Fibroblast of peridontal ligament (primary cell): ENCODE measurements around the gene SOX12.

Source experiments
- DNase-seq: peaks from one replicate; pipeline ENCODE4 v3.0.0-alpha.2; 2010; ENCODE audit errors: extremely low read depth

The SOX12 gene

GRCh38 chr20:301886-302848 is 23.2 kb upstream of the SOX12 start:
- DNase-seq, result no peak

GRCh38 chr20:305745-306144 is 19.6 kb upstream of the SOX12 start:
- DNase-seq, result no peak

- no peak for DNase-seq
Measured at GRCh38 chr20:308427-309038, 16.8 kb upstream of the SOX12 start.

GRCh38 chr20:309306-309840 is 16.0 kb upstream of the SOX12 start:
- peak; percentile 65 for DNase-seq

- peak; percentile 99 for DNase-seq
Measured at GRCh38 chr20:309841-310644, 15.3 kb upstream of the SOX12 start.

- no peak for DNase-seq
Measured at GRCh38 chr20:310645-311044, 14.7 kb upstream of the SOX12 start.

- DNase-seq, result no peak
Measured at GRCh38 chr20:311609-312008, 13.7 kb upstream of the SOX12 start.

- DNase-seq, result no peak
Measured at GRCh38 chr20:312067-312466, 13.3 kb upstream of the SOX12 start.

- DNase-seq, result no peak
Measured at GRCh38 chr20:312866-313265, 12.5 kb upstream of the SOX12 start.

- DNase-seq, result no peak
Measured at GRCh38 chr20:313402-313801, 11.9 kb upstream of the SOX12 start.

- no peak for DNase-seq
Measured at GRCh38 chr20:313948-314347, 11.4 kb upstream of the SOX12 start.

GRCh38 chr20:316316-317068 is 8.9 kb upstream of the SOX12 start:
- DNase-seq, result peak; percentile 91

- DNase-seq, result peak; percentile 62
Measured at GRCh38 chr20:324177-325044, 941 bp upstream of the SOX12 start.

GRCh38 chr20:325889-326644 is 715 bp downstream of the SOX12 start:
- DNase-seq, result peak; percentile 48

- DNase-seq, result no peak
Measured at GRCh38 chr20:326645-327185, 1.4 kb downstream of the SOX12 start.

- peak; percentile 81 for DNase-seq
Measured at GRCh38 chr20:327186-328026, 2.1 kb downstream of the SOX12 start.

GRCh38 chr20:328027-328974 is 2.9 kb downstream of the SOX12 start:
- no peak for DNase-seq
